ENCODE measurements around the gene SUPT3H. TPM values are rescaled to one million over a fixed set of nuclear protein-coding genes. Genes with fewer than 3 reads are reported as not detected.

The SUPT3H gene
- total and polyA plus RNA-seq, 12 donors = 10.0 to 56.2 (median 16.6) TPM

GRCh38 chr6:44856479-44856878 is 521.3 kb downstream of the SUPT3H start:
- Histone ChIP-seq H3K4me3 (no peak overlapping the region), H3K36me3 (replicated peaks in 1 of 2) (no peaks in the 10 kb centered on the region), H3K27me3 (no peaks in the 10 kb centered on the region), H3K4me1 (replicated peaks in 1 of 2) (peaks cover 13 to 27% of the 10 kb centered on the region in 2 donors), H3K27ac (no peak overlapping the region), H3K9me3 (replicated peaks in 1 of 3) (no peaks in the 10 kb centered on the region)
- 60 to 77% (median 68%) methylated on average over 3 of the region's 3 CpGs for WGBS, 4 donors
- DNase-seq = no peak
- intact Hi-C loops (cut with DNase I) = no loop called here
- TF ChIP-seq, protein P1, sequence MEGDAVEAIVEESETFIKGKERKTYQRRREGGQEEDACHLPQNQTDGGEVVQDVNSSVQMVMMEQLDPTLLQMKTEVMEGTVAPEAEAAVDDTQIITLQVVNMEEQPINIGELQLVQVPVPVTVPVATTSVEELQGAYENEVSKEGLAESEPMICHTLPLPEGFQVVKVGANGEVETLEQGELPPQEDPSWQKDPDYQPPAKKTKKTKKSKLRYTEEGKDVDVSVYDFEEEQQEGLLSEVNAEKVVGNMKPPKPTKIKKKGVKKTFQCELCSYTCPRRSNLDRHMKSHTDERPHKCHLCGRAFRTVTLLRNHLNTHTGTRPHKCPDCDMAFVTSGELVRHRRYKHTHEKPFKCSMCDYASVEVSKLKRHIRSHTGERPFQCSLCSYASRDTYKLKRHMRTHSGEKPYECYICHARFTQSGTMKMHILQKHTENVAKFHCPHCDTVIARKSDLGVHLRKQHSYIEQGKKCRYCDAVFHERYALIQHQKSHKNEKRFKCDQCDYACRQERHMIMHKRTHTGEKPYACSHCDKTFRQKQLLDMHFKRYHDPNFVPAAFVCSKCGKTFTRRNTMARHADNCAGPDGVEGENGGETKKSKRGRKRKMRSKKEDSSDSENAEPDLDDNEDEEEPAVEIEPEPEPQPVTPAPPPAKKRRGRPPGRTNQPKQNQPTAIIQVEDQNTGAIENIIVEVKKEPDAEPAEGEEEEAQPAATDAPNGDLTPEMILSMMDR (IDR thresholded peaks at IDR 0.05) = no peak
- TF ChIP-seq POLR2A (IDR thresholded peaks at IDR 0.05) = no peak

GRCh38 chr6:44855562-44856411 is 521.9 kb downstream of the SUPT3H start:
- H3K36me3 ChIP-seq (replicated peaks in 1 of 2) = no peaks in the 10 kb centered on the region
- H3K27me3 ChIP-seq = no peaks in the 10 kb centered on the region
- H3K4me3 ChIP-seq = no peak overlapping the region
- WGBS, 4 donors = 57 to 66% (median 62%) methylated on average over 7 of the region's 7 CpGs
- H3K4me1 ChIP-seq (replicated peaks in 1 of 2) = peaks cover 13 to 27% of the 10 kb centered on the region in 2 donors
- DNase-seq = no peak
- no peak overlapping the region for H3K27ac ChIP-seq
- intact Hi-C loops (cut with DNase I) = no loop called here
- no peaks in the 10 kb centered on the region for H3K9me3 ChIP-seq (replicated peaks in 1 of 3)
- no peak for TF ChIP-seq POLR2A (IDR thresholded peaks at IDR 0.05)
- TF ChIP-seq, protein P1 (IDR thresholded peaks at IDR 0.05) = no peak

- Histone ChIP-seq H3K4me1 (replicated peaks in 1 of 2) (peaks cover 13 to 27% of the 10 kb centered on the region in 2 donors), H3K27ac (no peak overlapping the region), H3K4me3 (no peak overlapping the region), H3K36me3 (replicated peaks in 1 of 2) (no peaks in the 10 kb centered on the region), H3K9me3 (replicated peaks in 1 of 3) (no peaks in the 10 kb centered on the region), H3K27me3 (no peaks in the 10 kb centered on the region)
- intact Hi-C loops (cut with DNase I) = no loop called here
- 32 to 56% (median 50%) methylated on average over 2 of the region's 2 CpGs for WGBS, 4 donors
- TF ChIP-seq, protein P1 (IDR thresholded peaks at IDR 0.05) = no peak
- DNase-seq = no peak
Measured at GRCh38 chr6:44854712-44855443, 522.9 kb downstream of the SUPT3H start.

DNA sequence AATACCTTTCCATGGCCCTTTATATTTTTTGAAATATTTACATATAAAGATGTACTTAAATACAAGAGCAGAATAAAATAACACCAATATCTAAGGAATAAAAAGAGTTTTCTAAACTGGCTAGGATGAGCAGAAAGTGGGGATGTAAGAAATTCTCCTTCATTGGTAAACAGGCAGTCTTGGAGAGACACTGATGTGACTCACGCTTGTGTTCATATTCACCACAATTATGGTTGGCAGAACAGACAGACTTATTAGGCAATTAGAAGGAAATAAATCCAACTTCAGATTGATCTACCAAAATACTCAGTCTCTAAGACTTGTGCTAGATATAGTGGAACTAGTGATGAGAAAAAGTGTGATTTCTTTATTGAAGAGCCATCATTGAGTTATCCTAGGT is 526.6 kb downstream of the SUPT3H start:
- DNase-seq = no peak
- Histone ChIP-seq H3K27ac (no peak overlapping the region), H3K9me3 (replicated peaks in 1 of 3) (no peaks in the 10 kb centered on the region), H3K36me3 (replicated peaks in 1 of 2) (no peaks in the 10 kb centered on the region), H3K27me3 (no peaks in the 10 kb centered on the region), H3K4me1 (replicated peaks in 1 of 2) (peaks cover 13 to 21% of the 10 kb centered on the region in 2 donors), H3K4me3 (no peak overlapping the region)
- TF ChIP-seq, protein P1 (IDR thresholded peaks at IDR 0.05) = no peak
- TF ChIP-seq POLR2A (IDR thresholded peaks at IDR 0.05) = no peak
- intact Hi-C loops (cut with DNase I) = no loop called here
- WGBS, 4 donors = 50 to 86% (median 74%) methylated on average over 1 of the region's 1 CpG
